IPS-18a (cell line): ENCODE measurements around the gene TSPEAR.
"Not testable (repeated sequence)": the region's sequence is repeated elsewhere in the genome, so short reads cannot be mapped to it uniquely, and the experiment has no call there.

Experiments
- H3K27ac ChIP-seq: one replicate; pipeline ENCODE4 v1.5.1; 2013; ENCODE audit warnings: low read length
- H3K27me3 ChIP-seq: one replicate; pipeline ENCODE4 v1.6.1; 2013; ENCODE audit warnings: mild to moderate bottlenecking, low read length; ENCODE audit not compliant: control insufficient read depth, insufficient read depth
- H3K36me3 ChIP-seq: one replicate; pipeline ENCODE4 v1.6.1; 2013; ENCODE audit warnings: low read depth, low read length; ENCODE audit not compliant: control insufficient read depth
- H3K4me1 ChIP-seq: one replicate; pipeline ENCODE4 v1.6.1; 2013; ENCODE audit warnings: low read depth, low read length; ENCODE audit not compliant: control insufficient read depth
- H3K4me3 ChIP-seq: one replicate; pipeline ENCODE4 v1.5.1; 2013; ENCODE audit warnings: low read length
- H3K9ac ChIP-seq: one replicate; pipeline ENCODE4 v1.6.1; 2013; ENCODE audit warnings: mild to moderate bottlenecking, low read length, moderate library complexity
- H3K9me3 ChIP-seq: one replicate; pipeline ENCODE4 v1.6.1; 2013; ENCODE audit warnings: low read depth, low read length; ENCODE audit not compliant: control insufficient read depth

Gene TSPEAR

DNA sequence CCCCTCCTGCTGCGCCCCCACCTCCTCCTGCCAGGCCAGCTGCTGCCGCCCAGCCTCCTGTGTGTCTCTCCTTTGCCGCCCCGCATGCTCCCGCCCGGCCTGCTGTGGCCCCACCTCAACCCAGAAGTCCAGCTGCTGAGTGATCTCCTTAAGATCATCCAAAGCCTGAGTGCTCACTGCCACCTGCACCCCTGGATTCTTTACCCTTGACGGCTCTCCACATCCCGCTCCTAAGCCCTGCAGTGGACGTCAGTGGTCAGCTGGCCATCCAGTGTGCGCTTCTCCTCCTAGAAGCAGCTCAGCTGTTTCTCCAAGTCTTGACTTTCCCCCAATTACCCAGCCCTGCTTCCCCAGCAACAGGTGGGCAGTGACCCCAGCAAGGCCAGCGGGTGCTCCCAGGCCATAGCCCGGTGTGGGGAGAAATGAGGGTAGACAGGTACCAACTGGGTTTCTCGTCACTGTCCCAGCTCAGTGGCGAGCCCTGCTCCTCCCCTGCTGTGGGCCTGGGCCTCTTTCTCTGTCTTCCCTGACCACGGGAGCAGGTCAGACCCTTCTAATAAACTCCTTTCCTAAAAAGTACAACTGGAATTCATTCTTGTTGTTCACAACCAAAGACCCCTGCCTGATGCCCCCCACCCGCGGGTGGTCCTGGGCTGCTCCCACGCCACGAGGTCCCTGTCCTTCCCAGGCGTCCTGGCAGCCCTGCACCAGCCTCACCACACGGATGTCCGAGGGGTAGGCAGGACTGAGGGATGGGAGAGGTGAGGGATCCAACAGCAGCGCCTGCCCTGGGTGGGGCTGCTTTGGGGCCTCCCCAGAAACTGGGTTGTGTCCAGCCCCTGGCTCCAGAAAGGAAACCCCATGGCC is 109.5 kb downstream of the TSPEAR start:
- Histone ChIP-seq H3K27me3 (no peaks in the 10 kb centered on the region), H3K9me3 (no peaks in the 10 kb centered on the region), H3K27ac (no peak overlapping the region), H3K36me3 (no peaks in the 10 kb centered on the region), H3K9ac (no peak overlapping the region), H3K4me3 (no peak overlapping the region), H3K4me1 (peaks cover 8% of the 10 kb centered on the region)

DNA sequence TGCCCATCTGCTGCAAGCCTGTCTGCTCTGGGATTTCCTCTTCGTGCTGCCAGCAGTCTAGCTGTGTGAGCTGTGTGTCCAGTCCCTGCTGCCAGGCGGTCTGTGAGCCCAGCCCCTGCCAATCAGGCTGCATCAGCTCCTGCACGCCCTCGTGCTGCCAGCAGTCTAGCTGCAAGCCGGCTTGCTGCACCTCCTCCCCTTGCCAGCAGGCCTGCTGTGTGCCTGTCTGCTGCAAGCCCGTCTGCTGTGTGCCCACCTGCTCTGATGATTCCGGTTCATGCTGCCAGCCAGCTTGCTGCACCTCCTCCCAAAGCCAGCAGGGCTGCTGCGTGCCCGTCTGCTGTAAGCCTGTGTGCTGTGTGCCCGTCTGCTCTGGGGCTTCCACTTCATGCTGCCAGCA is 110.3 kb downstream of the TSPEAR start:
- not testable (repeated sequence) for H3K4me1 ChIP-seq, H3K27ac ChIP-seq, H3K4me3 ChIP-seq, H3K36me3 ChIP-seq, H3K27me3 ChIP-seq, H3K9ac ChIP-seq, H3K9me3 ChIP-seq

DNA sequence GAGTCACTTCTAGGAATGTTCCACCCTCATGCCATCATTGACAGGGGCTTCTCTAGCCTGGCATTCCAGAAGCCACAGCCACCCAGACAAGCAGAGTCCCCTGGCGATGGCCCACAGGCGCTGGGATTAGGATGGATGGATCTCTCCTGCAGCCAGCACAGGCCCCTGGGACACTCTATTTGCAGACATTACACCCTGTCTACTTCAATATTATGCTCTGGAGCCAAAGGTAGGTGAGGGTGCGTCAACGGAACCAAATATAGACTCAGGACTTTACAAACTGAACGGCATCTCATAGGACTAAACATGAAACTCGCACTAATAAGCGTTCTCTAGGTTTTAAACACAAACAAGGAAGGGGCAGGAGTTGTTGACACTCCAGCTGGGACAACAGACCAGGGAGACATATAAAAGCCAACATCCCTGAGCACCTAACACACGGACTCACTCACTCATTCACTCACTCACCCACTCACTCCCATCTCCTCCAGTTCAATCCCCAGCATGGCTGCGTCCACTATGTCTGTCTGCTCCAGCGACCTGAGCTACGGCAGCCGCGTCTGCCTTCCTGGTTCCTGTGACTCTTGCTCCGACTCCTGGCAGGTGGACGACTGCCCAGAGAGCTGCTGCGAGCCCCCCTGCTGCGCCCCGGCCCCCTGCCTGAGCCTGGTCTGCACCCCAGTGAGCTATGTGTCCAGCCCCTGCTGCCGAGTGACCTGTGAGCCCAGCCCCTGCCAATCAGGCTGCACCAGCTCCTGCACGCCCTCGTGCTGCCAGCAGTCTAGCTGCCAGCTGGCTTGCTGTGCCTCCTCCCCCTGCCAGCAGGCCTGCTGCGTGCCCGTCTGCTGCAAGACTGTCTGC is 111.0 kb downstream of the TSPEAR start, which contains the start of gene KRTAP10-7:
TSS of gene KRTAP10-7 (plus strand) at position 480 of the 861 bp plus-strand sequence. CDS start at position 505, 25 bp downstream.
- not testable (repeated sequence) for H3K27ac ChIP-seq, H3K36me3 ChIP-seq, H3K9ac ChIP-seq, H3K9me3 ChIP-seq, H3K4me3 ChIP-seq, H3K27me3 ChIP-seq, H3K4me1 ChIP-seq

DNA sequence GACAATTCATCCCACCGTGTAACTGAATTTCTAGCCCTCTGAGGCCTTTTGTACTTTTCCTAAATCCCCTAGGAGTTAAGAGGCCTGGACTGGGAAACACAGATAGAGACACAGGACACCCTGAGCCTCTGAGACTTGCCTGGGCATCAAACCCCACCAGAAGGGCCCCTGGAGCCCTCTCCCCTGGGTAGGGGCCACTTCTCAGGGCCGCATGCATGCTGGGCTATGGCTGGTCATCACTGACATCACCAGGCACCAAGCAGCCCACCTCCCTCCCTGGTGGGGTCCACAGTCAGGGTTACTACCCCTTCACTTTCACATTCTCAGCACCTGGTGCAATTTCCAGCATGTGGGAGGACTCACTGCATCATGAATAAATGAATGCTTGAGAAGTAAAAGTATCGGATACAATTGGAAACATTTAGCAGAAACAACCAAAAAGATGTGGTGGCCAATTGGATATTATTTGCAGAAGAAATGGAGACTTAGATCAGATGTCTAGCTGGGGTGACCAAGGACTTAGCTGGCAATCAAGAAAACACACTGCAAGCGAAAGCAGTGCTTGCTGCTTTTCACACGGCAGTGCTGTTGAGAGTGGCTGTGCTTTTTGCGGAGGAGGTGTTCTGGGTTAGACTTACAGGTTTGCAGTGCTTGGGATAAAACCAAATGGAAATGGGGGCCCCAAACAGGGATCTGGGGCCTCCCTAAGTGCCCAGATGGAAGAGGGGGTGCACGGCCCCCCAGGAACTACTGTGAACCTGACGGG is 111.9 kb downstream of the TSPEAR start:
- H3K27ac ChIP-seq = no peak overlapping the region
- no peak overlapping the region for H3K9ac ChIP-seq
- H3K36me3 ChIP-seq = no peaks in the 10 kb centered on the region
- no peaks in the 10 kb centered on the region for H3K9me3 ChIP-seq
- H3K4me3 ChIP-seq = no peak overlapping the region
- no peaks in the 10 kb centered on the region for H3K27me3 ChIP-seq
- H3K4me1 ChIP-seq = peaks cover 8% of the 10 kb centered on the region

DNA sequence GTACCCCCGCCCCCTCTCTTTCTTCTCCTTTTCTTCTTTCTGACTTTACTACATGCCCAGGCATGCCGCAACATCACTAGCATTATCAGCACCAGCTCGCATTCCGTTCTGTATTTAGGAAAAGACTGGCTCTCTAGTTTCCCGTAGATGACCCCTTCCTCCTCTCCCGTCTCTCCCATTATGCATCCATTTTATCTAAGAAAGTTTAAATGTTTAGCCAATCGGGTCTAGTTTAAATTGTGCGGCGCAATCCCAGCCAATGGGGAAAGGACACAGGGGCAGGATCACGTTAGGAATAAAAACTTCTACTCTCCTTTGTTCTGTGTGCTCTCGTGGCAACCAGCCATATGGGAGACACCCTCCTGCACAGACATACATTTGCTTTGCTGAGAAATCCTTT is 113.3 kb downstream of the TSPEAR start:
- Histone ChIP-seq H3K4me1 (peaks cover 18% of the 10 kb centered on the region), H3K27ac (peak overlapping the region; percentile 35), H3K9me3 (no peaks in the 10 kb centered on the region), H3K9ac (peak overlapping the region; percentile 34), H3K4me3 (no peak overlapping the region), H3K27me3 (no peaks in the 10 kb centered on the region), H3K36me3 (no peaks in the 10 kb centered on the region)

DNA sequence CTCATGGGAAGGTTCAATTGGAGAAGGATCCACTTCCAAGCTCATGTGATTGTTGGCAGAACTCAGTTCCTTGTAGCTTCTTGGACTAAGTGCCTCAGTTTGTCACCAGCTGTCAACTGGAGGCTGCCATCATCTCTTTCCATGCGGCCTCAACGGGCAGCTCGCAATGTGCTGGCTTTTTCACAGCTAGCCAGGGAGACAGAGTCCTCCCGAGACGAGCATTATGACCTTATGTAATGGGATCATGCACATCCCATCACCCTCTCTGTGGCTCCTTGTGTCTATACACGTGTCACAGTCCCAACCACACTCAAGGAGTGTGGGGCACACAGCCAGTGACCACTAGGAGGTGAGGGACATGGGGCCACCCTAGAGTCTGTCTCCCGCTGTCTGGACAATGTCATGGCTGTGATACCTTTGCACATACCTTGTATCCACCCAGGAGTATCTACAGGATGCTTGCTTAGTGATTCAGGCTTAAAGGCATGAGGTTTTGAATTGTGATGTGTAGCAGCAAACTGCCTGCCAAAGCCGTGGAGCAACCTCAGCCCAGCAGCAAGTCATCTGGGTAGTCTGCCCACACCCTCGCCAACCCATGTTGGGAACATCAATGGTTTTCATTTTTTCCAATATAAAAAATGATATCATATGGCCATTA is 115.2 kb downstream of the TSPEAR start:
- H3K4me1 ChIP-seq = peaks cover 25% of the 10 kb centered on the region
- no peaks in the 10 kb centered on the region for H3K27me3 ChIP-seq
- no peak overlapping the region for H3K9ac ChIP-seq
- no peaks in the 10 kb centered on the region for H3K9me3 ChIP-seq
- H3K27ac ChIP-seq = no peak overlapping the region
- no peak overlapping the region for H3K4me3 ChIP-seq
- H3K36me3 ChIP-seq = no peaks in the 10 kb centered on the region

DNA sequence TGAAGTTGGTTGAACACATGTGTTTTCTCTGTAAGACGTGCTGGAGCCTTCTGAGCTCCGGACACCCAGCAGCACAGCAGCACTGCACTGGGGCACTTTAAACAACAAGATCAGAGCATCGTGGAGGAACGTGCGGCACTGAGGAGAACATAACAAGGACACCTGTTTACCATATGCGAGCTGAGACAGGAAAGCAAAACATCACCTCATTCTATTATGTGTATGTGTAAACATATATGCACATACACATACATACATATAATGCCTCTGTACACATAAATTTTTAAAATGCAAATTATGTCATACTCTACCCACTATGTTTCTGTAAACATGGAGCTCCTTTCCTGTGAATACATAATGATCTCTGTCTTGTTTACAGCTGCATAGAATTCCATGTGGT is 115.8 kb downstream of the TSPEAR start:
- Histone ChIP-seq H3K9me3 (no peaks in the 10 kb centered on the region), H3K36me3 (no peaks in the 10 kb centered on the region), H3K27ac (no peak overlapping the region), H3K27me3 (no peaks in the 10 kb centered on the region), H3K4me3 (no peak overlapping the region), H3K4me1 (peaks cover 25% of the 10 kb centered on the region), H3K9ac (no peak overlapping the region)

DNA sequence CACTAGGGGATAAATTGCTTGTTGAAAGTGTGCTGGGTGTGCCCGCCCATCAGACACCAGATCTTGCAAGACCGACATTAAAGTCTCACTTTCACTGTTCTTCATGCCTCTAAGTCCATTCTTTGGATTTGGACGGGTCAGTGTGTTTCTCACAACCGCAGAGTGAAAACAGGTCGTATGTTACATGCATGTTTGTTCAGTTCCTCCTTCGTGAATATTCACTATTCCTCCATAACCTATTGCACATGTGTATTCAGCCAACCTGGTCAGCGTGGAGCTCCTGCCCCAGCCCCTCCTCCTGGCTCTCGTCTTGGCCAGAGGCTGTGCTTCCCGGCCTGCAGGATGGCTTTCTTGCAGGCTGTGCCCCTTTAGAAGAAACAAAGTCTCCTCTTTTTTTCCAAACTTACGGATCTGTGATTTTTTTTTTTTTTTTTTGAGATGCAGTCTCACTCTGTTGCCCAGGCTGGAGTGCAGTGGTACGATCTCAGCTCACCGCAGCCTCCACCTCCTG is 116.9 kb downstream of the TSPEAR start:
- Histone ChIP-seq H3K4me1 (peaks cover 25% of the 10 kb centered on the region), H3K9ac (no peak overlapping the region), H3K4me3 (no peak overlapping the region), H3K27ac (no peak overlapping the region), H3K27me3 (no peaks in the 10 kb centered on the region), H3K9me3 (no peaks in the 10 kb centered on the region), H3K36me3 (no peaks in the 10 kb centered on the region)

DNA sequence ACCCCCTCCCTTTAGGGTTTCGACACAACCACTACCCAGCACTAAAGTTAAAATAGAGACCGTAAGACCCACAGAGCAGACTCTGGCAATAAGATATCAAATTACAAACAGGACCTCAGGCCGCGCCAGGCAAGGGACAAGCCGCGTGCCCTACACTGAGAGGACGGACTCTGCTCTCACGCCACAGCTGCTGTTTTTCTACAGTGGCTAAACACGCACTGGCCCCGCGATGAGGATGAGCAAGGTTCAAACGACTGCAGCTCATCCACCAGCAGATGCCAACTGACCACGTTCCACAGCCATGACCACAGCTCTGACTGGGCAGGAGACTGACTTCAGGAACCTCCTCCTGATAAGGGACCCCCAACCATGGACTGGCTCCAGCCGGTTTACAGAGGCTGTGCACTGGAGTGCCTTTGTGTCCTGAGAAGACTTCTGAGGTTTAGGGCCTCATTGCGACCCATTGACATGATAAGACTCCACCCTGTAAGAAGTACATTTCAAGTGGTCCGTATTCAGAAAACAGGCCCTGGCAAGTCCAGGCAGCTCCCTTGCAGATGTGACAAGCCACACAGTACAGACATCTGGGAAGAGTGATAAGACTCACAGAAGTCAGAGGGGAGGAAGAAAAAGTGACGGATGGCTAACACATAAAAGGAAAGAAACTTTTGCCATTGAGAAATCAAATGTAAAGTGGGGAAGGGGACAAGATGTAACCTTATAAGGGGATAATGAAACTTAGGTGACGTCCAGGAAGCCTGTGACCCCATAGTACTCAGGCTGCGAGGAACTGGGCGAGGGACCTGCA is 117.6 kb downstream of the TSPEAR start:
- no peaks in the 10 kb centered on the region for H3K9me3 ChIP-seq
- no peak overlapping the region for H3K4me3 ChIP-seq
- no peak overlapping the region for H3K9ac ChIP-seq

More for the DNA sequence above, 117.6 kb downstream of the TSPEAR start:
- H3K4me1 ChIP-seq = peaks cover 25% of the 10 kb centered on the region
- no peaks in the 10 kb centered on the region for H3K27me3 ChIP-seq
- no peaks in the 10 kb centered on the region for H3K36me3 ChIP-seq
- no peak overlapping the region for H3K27ac ChIP-seq
